Measurements from ENCODE around the gene GTPBP6.

DNA sequence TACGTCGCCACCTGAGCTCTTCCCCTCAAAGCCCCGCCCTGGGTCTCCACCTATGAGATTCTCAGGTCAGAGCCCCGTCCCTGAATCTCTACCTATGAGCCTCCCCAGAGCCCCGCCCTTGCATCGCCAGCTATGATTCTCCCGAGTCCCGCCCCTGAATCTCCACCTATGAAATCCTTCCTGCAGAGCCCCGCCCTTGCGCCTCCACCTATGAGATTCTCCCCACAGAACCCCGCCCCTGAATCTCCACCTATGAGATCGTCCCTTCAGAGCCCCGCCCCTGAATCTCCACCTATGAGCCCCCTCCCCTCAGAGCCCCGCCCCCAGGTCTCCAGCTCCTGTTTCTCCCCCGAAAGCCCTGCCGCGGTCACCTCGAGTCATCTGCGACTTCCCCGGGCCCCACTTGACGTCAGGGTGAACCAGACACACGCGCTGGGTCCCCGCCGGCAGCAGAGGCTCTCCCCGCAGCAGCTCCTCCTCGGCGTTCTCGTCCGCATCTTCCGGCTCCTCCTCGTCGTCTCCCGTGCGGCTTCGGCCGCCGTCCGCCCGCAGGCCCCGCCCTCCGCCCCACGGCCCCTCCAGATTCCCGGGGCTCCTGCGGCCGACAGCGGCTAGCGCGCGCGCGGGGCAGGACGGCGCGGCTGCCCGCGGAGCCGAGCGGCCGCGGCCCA lies 393 bp downstream of the GTPBP6 start:
- TF ChIP-seq CTCF (IDR thresholded peaks at IDR 0.05) (no peak), ZFX (IDR thresholded peaks at IDR 0.05; ENCODE audit: borderline replicate concordance) (no peak)
